Mucosa of rectum (tissue), 2 donors: Measurements from ENCODE around the gene BBS7.

Experiments
- H3K27ac ChIP-seq, 2 donors: one replicate each; pipeline ENCODE4 v1.7.0; 2013; ENCODE audit warnings: inconsistent platforms in 2 of 2, low read depth in 2 of 2, low read length in 2 of 2
- H3K27me3 ChIP-seq, 2 donors: one replicate each; pipeline ENCODE4 v1.7.0; 2013; ENCODE audit warnings: low read length in 2 of 2; ENCODE audit not compliant: control insufficient read depth in 2 of 2, insufficient read depth in 2 of 2
- H3K36me3 ChIP-seq, 2 donors: one replicate each; pipeline ENCODE4 v1.7.0; 2013; ENCODE audit warnings: low read length in 2 of 2; ENCODE audit not compliant: control insufficient read depth in 2 of 2, insufficient read depth in 2 of 2
- H3K4me1 ChIP-seq, 2 donors: one replicate each; pipeline ENCODE4 v1.7.0; 2013; ENCODE audit warnings: low read length in 2 of 2, mild to moderate bottlenecking in 1 of 2; ENCODE audit not compliant: control insufficient read depth in 2 of 2, insufficient read depth in 2 of 2
- H3K4me3 ChIP-seq, 2 donors: one replicate each; pipeline ENCODE4 v1.7.0; 2013; ENCODE audit warnings: low read length in 2 of 2
- H3K9ac ChIP-seq, 2 donors: one replicate each; pipeline ENCODE4 v1.7.0; 2013; ENCODE audit warnings: low read length in 2 of 2, low read depth in 1 of 2, mild to moderate bottlenecking in 1 of 2
- H3K9me3 ChIP-seq, 2 donors: one replicate each; pipeline ENCODE4 v1.7.0; 2013; ENCODE audit warnings: low read length in 2 of 2; ENCODE audit not compliant: control insufficient read depth in 2 of 2
- donor health status: healthy.
- donor health status: Normal muscosa, but diverticular disease.

The BBS7 gene

DNA sequence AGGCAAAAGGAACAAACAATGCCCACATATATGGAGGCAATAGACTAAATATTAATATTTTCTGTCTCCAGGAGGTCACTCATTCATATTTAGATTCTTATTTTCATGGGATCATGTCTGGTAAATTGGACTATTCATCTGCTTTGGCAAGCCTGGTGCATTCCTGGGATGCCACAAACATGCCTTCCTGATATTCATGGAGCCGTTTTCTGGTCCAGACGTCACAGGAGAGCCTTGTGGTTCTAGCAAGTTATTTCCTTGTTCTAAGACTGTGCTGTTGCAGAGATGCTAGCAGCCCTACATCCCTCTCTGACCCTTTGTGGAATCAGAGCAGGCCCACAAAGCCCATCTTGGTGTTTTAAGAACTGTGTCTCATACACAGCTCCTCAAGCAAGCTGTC lies 85.3 kb downstream of the BBS7 start:
- no peaks in the 10 kb centered on the region for H3K36me3 ChIP-seq
- no peak overlapping the region for H3K9ac ChIP-seq
- peaks cover 0 to 4% of the 10 kb centered on the region in 2 donors for H3K27me3 ChIP-seq
- no peaks in the 10 kb centered on the region for H3K9me3 ChIP-seq
- no peak overlapping the region for H3K4me3 ChIP-seq
- H3K4me1 ChIP-seq = no peaks in the 10 kb centered on the region
- no peak overlapping the region for H3K27ac ChIP-seq

- Histone ChIP-seq H3K4me1 (no peaks in the 10 kb centered on the region), H3K36me3 (no peaks in the 10 kb centered on the region), H3K9ac (no peak overlapping the region), H3K9me3 (no peaks in the 10 kb centered on the region), H3K4me3 (no peak overlapping the region), H3K27ac (no peak overlapping the region), H3K27me3 (peaks cover 0 to 4% of the 10 kb centered on the region in 2 donors)
These were observed 85.9 kb downstream of the BBS7 start for GRCh38 chr4:121784401-121784800.

GRCh38 chr4:121783210-121783609 lies 87.1 kb downstream of the BBS7 start:
- no peaks in the 10 kb centered on the region for H3K9me3 ChIP-seq
- H3K27ac ChIP-seq = no peak overlapping the region
- H3K4me1 ChIP-seq = no peaks in the 10 kb centered on the region
- H3K9ac ChIP-seq = no peak overlapping the region
- no peak overlapping the region for H3K4me3 ChIP-seq
- no peaks in the 10 kb centered on the region for H3K36me3 ChIP-seq
- H3K27me3 ChIP-seq = peaks cover 0 to 4% of the 10 kb centered on the region in 2 donors

DNA sequence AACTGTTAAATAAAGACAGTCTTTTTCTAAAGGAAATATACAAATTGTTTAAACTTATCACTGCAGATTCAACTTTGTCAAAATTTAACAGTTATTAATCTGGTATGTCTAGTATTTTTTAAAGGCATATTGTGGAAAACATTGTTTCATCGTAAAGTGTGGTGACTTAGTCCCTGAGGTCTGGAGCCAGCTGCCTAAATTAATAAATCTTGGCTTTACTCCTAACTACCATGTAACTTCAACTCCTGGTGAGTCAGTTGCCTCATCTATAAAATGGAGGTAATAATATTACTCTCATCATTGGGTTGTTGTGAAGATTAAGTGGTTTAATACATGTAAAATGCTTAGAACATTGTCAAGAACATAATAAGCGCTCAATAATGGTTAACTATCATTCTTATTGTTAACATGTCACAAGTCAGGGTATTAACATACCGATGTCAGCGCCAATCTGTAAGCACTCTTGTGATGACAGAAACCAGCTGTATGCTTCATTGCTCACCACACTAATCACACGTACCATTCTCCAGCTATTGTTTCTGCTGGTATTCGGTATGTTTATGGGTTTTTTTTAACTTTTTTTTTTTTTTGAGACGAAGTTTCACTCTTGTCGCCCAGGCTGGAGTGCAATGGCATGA lies 91.2 kb downstream of the BBS7 start:
- Histone ChIP-seq H3K9ac (no peak overlapping the region), H3K27ac (no peak overlapping the region), H3K4me3 (no peak overlapping the region), H3K36me3 (no peaks in the 10 kb centered on the region), H3K4me1 (no peaks in the 10 kb centered on the region), H3K9me3 (no peaks in the 10 kb centered on the region), H3K27me3 (peaks cover 0 to 4% of the 10 kb centered on the region in 2 donors)

DNA sequence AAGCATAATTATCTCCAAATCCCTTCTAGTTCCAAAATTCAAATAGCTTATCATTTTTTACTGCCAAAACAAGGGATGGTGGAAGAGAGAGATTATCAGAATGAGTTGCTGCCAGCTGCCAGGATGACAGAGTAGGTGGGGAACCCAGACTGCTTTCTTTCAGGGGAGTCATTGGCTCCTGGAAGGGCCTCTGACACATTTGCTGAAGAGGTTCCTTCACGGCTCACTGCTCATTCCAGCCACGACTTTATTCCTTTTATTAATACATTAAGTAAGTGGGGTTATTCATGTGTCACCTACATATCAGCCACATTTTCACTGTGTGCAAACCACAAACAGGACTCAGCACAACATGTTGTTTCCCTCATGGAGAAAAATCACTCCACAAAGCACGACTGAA lies 92.6 kb downstream of the BBS7 start:
- H3K9me3 ChIP-seq = no peaks in the 10 kb centered on the region
- H3K27ac ChIP-seq = no peak overlapping the region
- H3K4me1 ChIP-seq = no peaks in the 10 kb centered on the region
- H3K36me3 ChIP-seq = no peaks in the 10 kb centered on the region
- no peak overlapping the region for H3K4me3 ChIP-seq
- peaks cover 0 to 4% of the 10 kb centered on the region in 2 donors for H3K27me3 ChIP-seq
- H3K9ac ChIP-seq = no peak overlapping the region

GRCh38 chr4:121776610-121777401 lies 93.5 kb downstream of the BBS7 start:
- Histone ChIP-seq H3K36me3 (no peaks in the 10 kb centered on the region), H3K4me1 (no peaks in the 10 kb centered on the region), H3K9ac (no peak overlapping the region), H3K27me3 (peaks cover 0 to 4% of the 10 kb centered on the region in 2 donors), H3K4me3 (no peak overlapping the region), H3K9me3 (no peaks in the 10 kb centered on the region), H3K27ac (no peak overlapping the region)
